HG02798 (cell line): ENCODE data around the gene CSTPP1.
A peak's percentile ranks its signal among the peaks of the same experiment; 100 is the strongest.

ENCODE experiments used
- ATAC-seq: cut with Tn5 transposase; IDR thresholded peaks from one replicate; pipeline ENCODE4 v1.9.1; 2021; ENCODE audit warnings: mild to moderate bottlenecking; ENCODE audit not compliant: unreplicated experiment, poor library complexity

The CSTPP1 gene

GRCh38 chr11:47171856-47172255 is 235.3 kb downstream of the CSTPP1 start:
- ATAC-seq = no peak

GRCh38 chr11:47172740-47173336 is 236.3 kb downstream of the CSTPP1 start:
- ATAC-seq = no peak

- no peak for ATAC-seq
These were observed 239.3 kb downstream of the CSTPP1 start for GRCh38 chr11:47175746-47176327.

GRCh38 chr11:47176328-47177228 is 240.0 kb downstream of the CSTPP1 start, which contains the start of gene ARFGAP2:
Gene ARFGAP2, minus strand, starts transcription at chr11:47176879. Its CDS starts 26 bp downstream, at chr11:47176853.
- ATAC-seq = peak; percentile 94

DNA sequence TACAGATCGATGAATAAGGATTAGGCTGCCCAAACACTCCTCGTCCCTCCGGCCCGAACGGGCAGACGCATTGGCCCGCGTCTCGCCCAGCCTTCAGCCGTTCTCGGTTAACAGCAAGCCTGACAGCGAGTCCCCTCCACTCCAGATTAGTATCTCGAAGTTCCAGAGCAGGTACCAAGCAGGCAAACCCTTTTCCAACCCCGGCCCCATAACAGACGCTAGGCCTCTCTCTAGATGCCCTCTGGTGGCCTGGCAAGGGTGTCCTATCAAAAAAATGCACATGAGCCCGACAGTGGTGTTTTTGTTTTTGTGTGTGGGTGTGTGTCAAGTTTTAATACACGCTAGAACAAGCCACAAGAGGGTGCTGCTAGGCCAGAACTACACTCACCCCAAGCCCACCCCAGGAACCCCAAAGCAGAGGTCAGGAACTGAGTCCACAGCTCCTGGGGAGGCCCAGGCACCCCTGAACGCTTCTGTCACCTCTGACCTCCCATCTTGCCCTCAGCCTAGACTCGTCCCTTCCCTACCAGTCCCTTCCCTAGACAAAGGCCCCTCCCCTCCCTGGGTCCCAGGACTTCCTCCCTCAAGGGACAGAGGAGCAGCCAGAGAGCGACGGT is 240.8 kb downstream of the CSTPP1 start:
- ATAC-seq = peak; percentile 48

DNA sequence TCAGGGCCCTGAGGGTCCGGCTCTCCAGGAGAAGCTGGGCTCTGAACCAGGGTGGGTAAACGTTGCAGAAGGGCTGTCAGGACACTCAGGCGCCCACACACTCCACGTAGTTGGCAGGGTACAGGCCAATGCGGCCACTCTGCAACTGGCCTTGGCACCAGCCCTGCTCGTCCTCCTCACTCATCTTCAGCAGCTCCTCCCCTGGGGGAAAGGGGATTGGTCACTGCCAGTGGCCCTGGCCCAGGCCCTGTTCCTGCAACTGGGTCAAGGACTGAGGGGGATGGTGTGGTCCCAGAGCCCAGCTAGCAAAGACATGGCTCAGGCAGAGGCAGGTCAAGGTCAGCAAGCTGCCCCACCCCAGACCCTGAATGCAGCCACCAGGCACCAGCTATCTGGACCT is 241.3 kb downstream of the CSTPP1 start:
- no peak for ATAC-seq

DNA sequence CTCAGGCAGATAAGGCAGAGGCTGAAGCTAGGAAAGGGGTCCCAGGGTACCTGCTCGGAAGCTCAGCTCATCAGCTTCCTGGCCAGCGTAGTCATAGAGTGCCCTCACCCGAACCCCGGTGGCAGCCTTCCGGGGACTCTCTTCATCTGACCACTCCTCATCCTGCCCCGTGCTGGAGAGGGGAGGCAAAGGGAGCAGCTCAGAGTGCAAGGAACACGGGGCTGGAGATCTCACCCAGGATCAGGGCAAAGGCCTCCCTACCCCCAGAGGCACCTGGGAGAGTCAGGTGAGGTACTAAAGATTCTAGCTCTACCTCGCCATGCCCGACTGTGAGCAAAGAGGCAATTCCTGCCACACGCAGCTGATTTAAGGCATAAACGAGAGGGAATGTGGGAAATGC is 241.8 kb downstream of the CSTPP1 start:
- ATAC-seq = no peak

- ATAC-seq = no peak
These were observed 242.4 kb downstream of the CSTPP1 start for GRCh38 chr11:47178737-47179654.

DNA sequence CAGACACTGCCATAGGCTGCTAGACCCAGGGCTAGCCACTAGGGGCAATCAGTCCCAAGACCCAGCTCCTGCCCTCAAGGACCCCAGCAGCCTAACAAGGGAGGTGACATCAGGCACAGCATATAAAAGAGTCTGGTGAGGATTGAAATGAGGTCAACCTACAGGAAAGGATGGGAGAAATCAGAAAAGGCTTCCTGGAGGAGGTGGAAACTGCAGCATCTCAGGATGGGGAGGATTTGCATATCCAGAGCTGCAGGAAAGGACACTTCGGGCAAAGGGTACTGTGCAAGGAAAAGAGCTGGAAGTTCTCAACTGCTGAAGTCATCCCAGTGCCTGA is 243.1 kb downstream of the CSTPP1 start:
- ATAC-seq = no peak

- no peak for ATAC-seq
These were observed 243.6 kb downstream of the CSTPP1 start for GRCh38 chr11:47180006-47180787.

- ATAC-seq = no peak
These were observed 244.7 kb downstream of the CSTPP1 start for GRCh38 chr11:47181271-47181670.

- ATAC-seq = no peak
These were observed 245.8 kb downstream of the CSTPP1 start for GRCh38 chr11:47182380-47182779.

GRCh38 chr11:47183031-47183856 is 246.7 kb downstream of the CSTPP1 start:
- ATAC-seq = no peak

DNA sequence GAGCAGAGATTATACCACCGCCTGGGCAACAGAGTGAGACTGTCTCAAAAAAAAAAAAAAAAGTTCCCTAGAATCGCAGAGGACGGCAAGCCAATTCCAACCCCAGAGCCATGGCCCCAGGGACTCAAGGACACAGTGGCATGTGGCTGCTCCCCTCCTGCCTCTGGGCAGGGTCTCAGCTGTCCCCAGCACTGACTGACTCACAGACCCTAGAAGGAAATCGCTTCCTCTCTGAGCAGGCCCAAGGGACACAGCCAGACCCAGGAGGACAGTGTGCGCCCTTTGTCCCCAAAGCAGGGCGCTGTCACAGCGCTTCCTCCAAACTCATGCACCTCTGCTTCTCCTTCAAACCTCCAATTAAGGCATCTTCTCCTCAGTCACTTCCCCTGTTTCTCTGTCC is 247.4 kb downstream of the CSTPP1 start:
- no peak for ATAC-seq

DNA sequence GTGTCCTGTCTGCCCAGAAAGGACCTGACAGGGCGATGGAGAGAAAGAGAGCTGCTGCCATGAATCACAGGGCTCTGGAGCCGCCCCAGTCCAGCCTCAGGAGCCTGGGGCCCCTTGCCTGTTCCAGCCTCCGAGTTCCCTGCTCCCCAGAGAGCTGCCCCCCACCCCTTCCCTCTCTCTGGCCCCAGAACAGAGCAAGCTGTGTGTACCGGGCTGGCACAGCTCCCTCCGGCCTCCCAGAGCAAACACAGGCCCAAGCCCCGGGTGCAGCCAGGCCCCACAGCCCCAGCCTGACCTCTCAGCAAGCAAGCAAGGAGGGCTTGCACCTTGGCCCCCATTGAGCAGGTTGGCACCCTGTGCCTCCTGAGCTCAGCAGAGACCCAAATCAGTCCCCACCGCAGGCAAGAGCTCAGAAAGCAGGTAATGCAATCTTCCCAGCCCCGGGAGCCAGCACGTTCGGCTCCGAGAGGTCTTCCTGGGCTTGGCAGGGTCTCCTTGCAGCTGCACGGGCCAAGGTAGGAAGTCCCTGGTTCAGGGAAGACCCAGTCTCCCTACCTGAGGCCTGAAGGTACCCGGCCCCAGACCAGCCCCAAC is 248.2 kb downstream of the CSTPP1 start:
- no peak for ATAC-seq

- peak; percentile 6 for ATAC-seq
These were observed 248.9 kb downstream of the CSTPP1 start for GRCh38 chr11:47185305-47186075.

- peak; percentile 64 for ATAC-seq
These were observed 249.6 kb downstream of the CSTPP1 start, which contains the start of gene PACSIN3 for GRCh38 chr11:47186076-47186699. Gene PACSIN3, minus strand, starts transcription at chr11:47186434. Its CDS starts 3,707 bp downstream, at chr11:47182727.
